Dedifferentiated amniotic fluid mesenchymal stem cell (primary cell): ENCODE results near the gene GPC1.

Experiments
- DNase-seq: peaks from one replicate; pipeline ENCODE4 v3.0.0-alpha.2; 2016; ENCODE audit errors: extremely low spot score

The GPC1 gene

GRCh38 chr2:240442891-240443715 lies 7.6 kb downstream of the GPC1 start:
- DNase-seq, result no peak

GRCh38 chr2:240443891-240444301 lies 8.4 kb downstream of the GPC1 start:
- DNase-seq, result no peak

GRCh38 chr2:240444464-240444863 lies 9.0 kb downstream of the GPC1 start:
- no peak for DNase-seq

GRCh38 chr2:240445961-240446663 lies 10.6 kb downstream of the GPC1 start:
- DNase-seq, result no peak

- DNase-seq, result no peak
These were observed 11.3 kb downstream of the GPC1 start for GRCh38 chr2:240446664-240447175.

- DNase-seq, result no peak
These were observed 11.9 kb downstream of the GPC1 start for GRCh38 chr2:240447331-240447730.

GRCh38 chr2:240447934-240448333 lies 12.5 kb downstream of the GPC1 start:
- DNase-seq, result no peak

GRCh38 chr2:240448387-240449274 lies 13.2 kb downstream of the GPC1 start:
- DNase-seq, result no peak

- DNase-seq, result no peak
These were observed 14.5 kb downstream of the GPC1 start for GRCh38 chr2:240449764-240450531.

- DNase-seq, result no peak
These were observed 15.2 kb downstream of the GPC1 start for GRCh38 chr2:240450532-240451107.

GRCh38 chr2:240451108-240451611 lies 15.7 kb downstream of the GPC1 start:
- no peak for DNase-seq

- DNase-seq, result no peak
These were observed 16.5 kb downstream of the GPC1 start for GRCh38 chr2:240451791-240452461.

GRCh38 chr2:240452462-240453256 lies 17.2 kb downstream of the GPC1 start:
- peak; percentile 30 for DNase-seq

- no peak for DNase-seq
These were observed 18.1 kb downstream of the GPC1 start for GRCh38 chr2:240453461-240454105.

- no peak for DNase-seq
These were observed 18.8 kb downstream of the GPC1 start for GRCh38 chr2:240454106-240454901.

- no peak for DNase-seq
These were observed 19.8 kb downstream of the GPC1 start for GRCh38 chr2:240455272-240455646.

GRCh38 chr2:240455647-240456446 lies 20.4 kb downstream of the GPC1 start:
- DNase-seq, result no peak
